ENCODE results near the gene POU2F1. TPM values are rescaled to one million over a fixed set of nuclear protein-coding genes. Genes with fewer than 3 reads are reported as not detected.

Gene POU2F1
- total RNA-seq, 1 donor from 2014 or later, result 68.0 TPM

DNA sequence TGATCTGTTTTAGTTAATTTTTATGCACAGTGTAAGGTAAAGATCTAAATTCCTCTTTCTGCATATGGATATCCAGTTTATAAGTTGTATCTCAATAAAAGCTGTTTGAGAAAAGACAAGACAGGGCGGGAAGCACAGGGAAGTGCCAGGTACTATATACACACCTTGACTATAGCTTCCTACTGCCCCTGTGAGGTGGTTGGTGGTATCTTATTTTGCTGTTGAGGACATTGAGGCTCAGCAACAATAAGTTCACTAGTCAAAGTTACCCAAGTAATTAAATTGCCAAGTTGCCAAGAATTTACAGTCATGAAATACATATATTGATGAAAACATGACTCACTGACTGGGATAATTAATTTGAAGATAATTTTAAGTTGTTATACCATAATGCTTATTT lies 188.5 kb downstream of the POU2F1 start:
- no peak overlapping the region for H3K9ac ChIP-seq
- no peak overlapping the region for H3K4me3 ChIP-seq
- peaks cover 12% of the 10 kb centered on the region for H3F3A ChIP-seq (ENCODE audit: low read depth)
- peaks cover under 1% of the 10 kb centered on the region for H3K4me1 ChIP-seq
- no peak overlapping the region for H3K4me3 Mint-ChIP-seq
- no peaks in the 10 kb centered on the region for H3K9me3 Mint-ChIP-seq
- H2AFZ ChIP-seq (replicated peaks), result no peak overlapping the region
- H3K36me3 Mint-ChIP-seq, result peaks cover 41% of the 10 kb centered on the region
- H3K9me3 ChIP-seq (ENCODE audit: low read depth), result no peaks in the 10 kb centered on the region
- H3K27me3 Mint-ChIP-seq (ENCODE audit: insufficient read depth, low read depth), result peaks cover 4% of the 10 kb centered on the region
- H3K4me2 ChIP-seq, result no peak overlapping the region
- peaks cover 24% of the 10 kb centered on the region for H3K36me3 ChIP-seq
- peaks cover 18% of the 10 kb centered on the region for H3K4me1 Mint-ChIP-seq
- H4K20me1 ChIP-seq (ENCODE audit: low read depth), result no peaks in the 10 kb centered on the region
- no peaks in the 10 kb centered on the region for H3K79me2 ChIP-seq (ENCODE audit: low read depth)
- no peaks in the 10 kb centered on the region for H3K27me3 ChIP-seq
- H3K27ac ChIP-seq, result no peak overlapping the region
- TF ChIP-seq EZH2 (IDR thresholded peaks at IDR 0.05) (no peak), EZH2phosphoT487 (IDR thresholded peaks at IDR 0.05) (no peak)
- TF ChIP-seq, protein P1, sequence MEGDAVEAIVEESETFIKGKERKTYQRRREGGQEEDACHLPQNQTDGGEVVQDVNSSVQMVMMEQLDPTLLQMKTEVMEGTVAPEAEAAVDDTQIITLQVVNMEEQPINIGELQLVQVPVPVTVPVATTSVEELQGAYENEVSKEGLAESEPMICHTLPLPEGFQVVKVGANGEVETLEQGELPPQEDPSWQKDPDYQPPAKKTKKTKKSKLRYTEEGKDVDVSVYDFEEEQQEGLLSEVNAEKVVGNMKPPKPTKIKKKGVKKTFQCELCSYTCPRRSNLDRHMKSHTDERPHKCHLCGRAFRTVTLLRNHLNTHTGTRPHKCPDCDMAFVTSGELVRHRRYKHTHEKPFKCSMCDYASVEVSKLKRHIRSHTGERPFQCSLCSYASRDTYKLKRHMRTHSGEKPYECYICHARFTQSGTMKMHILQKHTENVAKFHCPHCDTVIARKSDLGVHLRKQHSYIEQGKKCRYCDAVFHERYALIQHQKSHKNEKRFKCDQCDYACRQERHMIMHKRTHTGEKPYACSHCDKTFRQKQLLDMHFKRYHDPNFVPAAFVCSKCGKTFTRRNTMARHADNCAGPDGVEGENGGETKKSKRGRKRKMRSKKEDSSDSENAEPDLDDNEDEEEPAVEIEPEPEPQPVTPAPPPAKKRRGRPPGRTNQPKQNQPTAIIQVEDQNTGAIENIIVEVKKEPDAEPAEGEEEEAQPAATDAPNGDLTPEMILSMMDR (IDR thresholded peaks at IDR 0.05), result peak; percentile 32
- no peak overlapping the region for H3K27ac Mint-ChIP-seq
- no peak for DNase-seq (ENCODE audit: low spot score)

DNA sequence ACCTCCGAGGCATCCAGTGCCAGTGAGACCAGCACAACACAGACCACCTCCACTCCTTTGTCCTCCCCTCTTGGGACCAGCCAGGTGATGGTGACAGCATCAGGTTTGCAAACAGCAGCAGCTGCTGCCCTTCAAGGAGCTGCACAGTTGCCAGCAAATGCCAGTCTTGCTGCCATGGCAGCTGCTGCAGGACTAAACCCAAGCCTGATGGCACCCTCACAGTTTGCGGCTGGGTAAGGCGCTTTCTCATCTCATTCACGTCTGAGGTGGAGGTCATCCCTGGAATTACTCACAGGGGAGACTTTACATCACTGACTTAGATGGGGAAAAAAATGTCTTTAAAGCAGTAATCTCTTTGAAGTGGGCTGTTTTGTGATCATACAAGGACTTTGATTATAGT lies 191.4 kb downstream of the POU2F1 start:
- no peaks in the 10 kb centered on the region for H3K9me3 Mint-ChIP-seq
- Histone ChIP-seq H3K9me3 (ENCODE audit: low read depth) (no peaks in the 10 kb centered on the region), H3F3A (ENCODE audit: low read depth) (peaks cover 37% of the 10 kb centered on the region), H3K79me2 (ENCODE audit: low read depth) (no peaks in the 10 kb centered on the region), H3K36me3 (peaks cover 13% of the 10 kb centered on the region), H3K9ac (no peak overlapping the region), H3K4me1 (peaks cover 16% of the 10 kb centered on the region), H4K20me1 (ENCODE audit: low read depth) (no peaks in the 10 kb centered on the region), H3K27me3 (no peaks in the 10 kb centered on the region), H2AFZ (replicated peaks) (no peak overlapping the region), H3K4me3 (no peak overlapping the region), H3K27ac (no peak overlapping the region), H3K4me2 (no peak overlapping the region)
- H3K4me3 Mint-ChIP-seq, result no peak overlapping the region
- H3K27me3 Mint-ChIP-seq (ENCODE audit: insufficient read depth, low read depth), result peaks cover 4% of the 10 kb centered on the region
- no peak for DNase-seq (ENCODE audit: low spot score)
- TF ChIP-seq, protein P1 (IDR thresholded peaks at IDR 0.05), result no peak
- TF ChIP-seq EZH2 (IDR thresholded peaks at IDR 0.05), result no peak
- no peak for TF ChIP-seq EZH2phosphoT487 (IDR thresholded peaks at IDR 0.05)
- peaks cover 40% of the 10 kb centered on the region for H3K36me3 Mint-ChIP-seq
- peak overlapping the region; percentile 82 for H3K27ac Mint-ChIP-seq
- peaks cover 28% of the 10 kb centered on the region for H3K4me1 Mint-ChIP-seq

DNA sequence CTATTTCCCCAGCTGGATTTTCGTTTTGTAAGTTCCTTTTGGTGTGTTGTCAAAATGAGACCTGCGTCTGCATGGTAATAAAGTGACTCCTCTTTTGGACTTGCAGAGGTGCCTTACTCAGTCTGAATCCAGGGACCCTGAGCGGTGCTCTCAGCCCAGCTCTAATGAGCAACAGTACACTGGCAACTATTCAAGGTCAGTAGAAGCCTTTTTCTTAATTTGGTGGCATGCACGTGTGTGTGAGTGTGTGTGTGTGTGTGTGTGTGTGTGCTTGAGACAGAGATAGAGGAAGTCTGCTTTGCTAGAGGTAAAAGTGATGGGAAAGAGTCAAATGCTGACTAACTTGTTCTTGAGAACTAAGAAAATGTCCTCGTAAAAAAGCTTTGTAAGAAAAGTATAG lies 192.2 kb downstream of the POU2F1 start:
- peaks cover 36% of the 10 kb centered on the region for H3K4me1 Mint-ChIP-seq
- H3K36me3 ChIP-seq, result peaks cover 6% of the 10 kb centered on the region
- no peak overlapping the region for H3K4me3 Mint-ChIP-seq
- H3K79me2 ChIP-seq (ENCODE audit: low read depth), result no peaks in the 10 kb centered on the region
- no peaks in the 10 kb centered on the region for H4K20me1 ChIP-seq (ENCODE audit: low read depth)
- H2AFZ ChIP-seq (replicated peaks), result no peak overlapping the region
- H3K4me1 ChIP-seq, result peaks cover 25% of the 10 kb centered on the region
- no peak for TF ChIP-seq EZH2 (IDR thresholded peaks at IDR 0.05)
- TF ChIP-seq EZH2phosphoT487 (IDR thresholded peaks at IDR 0.05), result no peak
- TF ChIP-seq, protein P1 (IDR thresholded peaks at IDR 0.05), result no peak
- no peaks in the 10 kb centered on the region for H3K27me3 ChIP-seq
- no peak overlapping the region for H3K4me3 ChIP-seq
- H3F3A ChIP-seq (ENCODE audit: low read depth), result peaks cover 41% of the 10 kb centered on the region
- H3K27ac ChIP-seq, result no peak overlapping the region
- H3K9ac ChIP-seq, result no peak overlapping the region
- no peaks in the 10 kb centered on the region for H3K9me3 Mint-ChIP-seq
- H3K9me3 ChIP-seq (ENCODE audit: low read depth), result no peaks in the 10 kb centered on the region
- no peak for DNase-seq (ENCODE audit: low spot score)
- no peak overlapping the region for H3K4me2 ChIP-seq
- H3K27ac Mint-ChIP-seq, result no peak overlapping the region
- H3K36me3 Mint-ChIP-seq, result peaks cover 35% of the 10 kb centered on the region
- H3K27me3 Mint-ChIP-seq (ENCODE audit: insufficient read depth, low read depth), result peaks cover 4% of the 10 kb centered on the region

All from neural progenitor cell (in vitro differentiated cells).